Tibial nerve (tissue), 3 donors: ENCODE measurements around the gene CPB2.

Source experiments
- POLR2A ChIP-seq, 2 donors: fragments of 450-650 bp; IDR thresholded peaks; one replicate each; pipeline ENCODE4 v1.6.1; 2017; ENCODE audit warnings: antibody characterized with exemption in 2 of 2, mild to moderate bottlenecking in 2 of 2, moderate library complexity in 2 of 2
- TF ChIP-seq, protein P1 (sequence below), 5 experiments: fragments of 200-600 bp in 3 of 5; fragments of 450-650 bp in 2 of 5; sonication (generic) in 3 of 5; IDR thresholded peaks; one replicate each; pipeline ENCODE4 v1.5.1; 2016 to 2019; ENCODE audit warnings: antibody characterized with exemption in 5 of 5, mild to moderate bottlenecking in 3 of 5, moderate library complexity in 2 of 5

DNA sequence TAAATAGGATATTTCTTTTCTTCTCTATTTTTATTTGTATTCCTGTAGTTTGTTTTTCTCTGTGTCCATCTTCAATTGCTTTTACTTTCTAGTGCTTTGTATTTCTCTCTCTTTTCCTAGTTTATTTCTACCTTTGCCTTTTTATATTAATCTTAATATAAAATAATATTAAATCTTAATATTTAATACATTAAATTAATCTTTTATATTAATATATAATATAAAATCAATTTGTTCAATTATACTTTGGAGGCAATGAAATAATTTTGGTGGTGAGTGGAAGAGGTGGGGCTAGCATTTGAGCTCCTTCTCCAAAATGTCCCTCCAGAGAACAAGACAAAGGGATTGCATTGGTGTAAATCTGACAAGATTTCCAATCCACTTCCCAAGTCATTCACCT, 6.3 kb upstream of the CPB2 start:
- TF ChIP-seq, protein P1, sequence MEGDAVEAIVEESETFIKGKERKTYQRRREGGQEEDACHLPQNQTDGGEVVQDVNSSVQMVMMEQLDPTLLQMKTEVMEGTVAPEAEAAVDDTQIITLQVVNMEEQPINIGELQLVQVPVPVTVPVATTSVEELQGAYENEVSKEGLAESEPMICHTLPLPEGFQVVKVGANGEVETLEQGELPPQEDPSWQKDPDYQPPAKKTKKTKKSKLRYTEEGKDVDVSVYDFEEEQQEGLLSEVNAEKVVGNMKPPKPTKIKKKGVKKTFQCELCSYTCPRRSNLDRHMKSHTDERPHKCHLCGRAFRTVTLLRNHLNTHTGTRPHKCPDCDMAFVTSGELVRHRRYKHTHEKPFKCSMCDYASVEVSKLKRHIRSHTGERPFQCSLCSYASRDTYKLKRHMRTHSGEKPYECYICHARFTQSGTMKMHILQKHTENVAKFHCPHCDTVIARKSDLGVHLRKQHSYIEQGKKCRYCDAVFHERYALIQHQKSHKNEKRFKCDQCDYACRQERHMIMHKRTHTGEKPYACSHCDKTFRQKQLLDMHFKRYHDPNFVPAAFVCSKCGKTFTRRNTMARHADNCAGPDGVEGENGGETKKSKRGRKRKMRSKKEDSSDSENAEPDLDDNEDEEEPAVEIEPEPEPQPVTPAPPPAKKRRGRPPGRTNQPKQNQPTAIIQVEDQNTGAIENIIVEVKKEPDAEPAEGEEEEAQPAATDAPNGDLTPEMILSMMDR (IDR thresholded peaks at IDR 0.05), result no peak
- no peak for TF ChIP-seq POLR2A (IDR thresholded peaks at IDR 0.05)
